NCI-H69 (cell line): Measurements from ENCODE around the gene TBCK.
"Not testable (repeated sequence)": the region's sequence is repeated elsewhere in the genome, so short reads cannot be mapped to it uniquely, and the experiment has no call there.

Experiments used
- DNase-seq: peaks from one replicate; lab custom pipeline; 2025; lab: John Stamatoyannopoulos, UW

TBCK gene

DNA sequence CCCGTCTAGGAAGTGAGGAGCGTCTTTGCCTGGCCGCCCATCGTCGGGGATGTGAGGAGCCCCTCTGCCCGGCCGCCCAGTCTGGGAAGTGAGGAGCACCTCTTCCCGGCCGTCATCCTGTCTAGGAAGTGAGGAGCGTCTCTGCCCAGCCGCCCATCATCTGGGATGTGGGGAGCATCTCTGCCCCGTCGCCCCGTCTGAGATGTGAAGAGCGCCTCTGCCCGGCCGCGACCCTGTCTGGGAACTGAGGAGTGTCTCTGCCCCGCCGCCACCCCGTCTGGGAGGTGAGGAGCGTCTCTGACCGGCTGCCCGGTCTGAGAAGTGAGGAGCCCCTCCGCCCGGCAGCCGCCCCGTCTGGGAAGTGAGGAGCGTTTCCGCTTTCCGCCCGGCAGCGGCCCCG, 5.2 kb upstream of the TBCK start:
- not testable (repeated sequence) for DNase-seq

DNA sequence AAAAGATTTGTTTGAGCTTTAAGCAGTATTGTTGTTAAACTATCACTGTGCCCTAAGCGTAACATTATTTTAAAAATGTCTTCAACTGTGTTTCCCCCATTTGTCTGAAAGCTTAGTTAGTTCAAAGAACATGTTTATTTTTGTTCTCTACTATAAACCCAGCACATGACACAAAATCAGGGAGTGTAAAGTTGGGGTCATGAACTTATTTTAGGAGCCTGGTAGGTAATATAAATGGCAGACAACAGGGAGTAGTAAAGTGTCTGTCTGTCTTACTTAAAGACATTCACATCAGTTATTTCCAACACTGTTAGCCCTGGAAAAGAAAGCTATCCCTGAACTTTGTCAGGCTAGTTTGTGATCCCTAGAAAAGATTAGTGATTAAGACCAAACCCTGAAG, 4.2 kb upstream of the TBCK start:
- no peak for DNase-seq

DNA sequence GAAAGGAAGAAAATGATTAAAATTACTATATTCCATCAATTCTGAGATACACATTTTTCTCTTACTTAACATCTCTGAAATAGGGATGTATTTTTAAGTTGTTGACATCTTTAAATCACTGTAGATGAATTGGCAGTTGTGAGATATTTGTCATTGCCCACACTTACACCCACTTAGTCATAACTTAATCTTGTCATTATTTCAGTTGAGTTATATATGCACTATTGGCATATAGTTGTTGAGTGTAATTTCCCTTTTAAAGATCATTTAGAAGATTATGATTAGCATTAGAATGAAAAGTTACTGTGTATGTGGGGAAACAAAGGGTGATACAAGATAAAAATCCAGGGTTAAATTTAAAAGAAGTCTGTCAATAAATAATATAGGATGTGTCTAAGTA, 2.5 kb upstream of the TBCK start:
- DNase-seq: no peak

DNA sequence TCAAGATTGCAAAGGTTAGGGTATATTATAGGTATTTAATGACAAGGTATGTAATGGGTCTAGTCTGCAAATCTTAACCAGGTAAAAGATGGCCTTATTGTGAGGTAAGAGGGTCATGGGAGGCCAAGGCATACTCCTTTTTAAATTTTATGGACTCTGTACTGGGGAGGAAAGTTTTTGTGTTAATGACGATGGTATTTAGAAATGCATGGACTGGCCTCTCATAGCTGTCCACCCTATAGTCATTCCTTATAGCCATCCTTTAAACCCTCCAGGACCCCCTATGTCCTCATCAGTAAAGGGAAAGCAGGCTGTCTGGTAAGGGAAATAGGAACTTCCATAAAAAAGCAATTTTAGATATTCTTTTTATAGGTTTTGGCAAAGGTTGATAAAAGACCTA, 1.8 kb upstream of the TBCK start:
- no peak for DNase-seq

DNA sequence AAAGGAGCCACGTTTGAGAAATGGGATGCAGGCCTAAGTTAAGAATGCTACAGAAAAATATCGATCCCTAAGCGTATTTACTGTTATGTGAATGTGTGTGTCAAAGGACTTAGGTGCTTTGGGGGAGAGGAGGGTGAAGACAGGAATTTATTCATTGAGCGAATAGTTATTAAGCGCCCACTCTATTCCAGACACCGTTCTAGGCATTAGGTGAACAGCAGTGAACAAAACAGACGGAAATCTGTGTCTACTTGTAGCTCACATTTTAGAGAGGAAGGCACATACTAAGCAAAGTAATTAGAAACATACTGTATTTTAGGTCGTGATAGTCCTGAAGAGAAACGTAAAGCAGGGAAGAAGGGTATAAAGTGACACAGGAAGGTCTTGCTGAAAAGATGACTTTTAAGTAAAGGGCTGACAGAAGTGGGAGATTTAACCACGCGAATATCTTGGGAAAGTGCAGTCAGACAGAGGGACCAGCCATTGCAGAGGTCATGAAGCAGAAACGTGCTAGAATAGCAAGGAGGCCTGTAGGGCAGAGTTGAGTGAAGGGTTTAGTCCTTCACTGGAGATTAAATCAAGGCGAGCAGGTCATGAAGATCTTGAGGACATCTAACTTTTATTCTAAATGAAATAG, 882 bp upstream of the TBCK start:
- peak; percentile 34 for DNase-seq

- peak; percentile 66 for DNase-seq
Observed at GRCh38 chr4:106315476-106315967, 487 bp downstream of the TBCK start.

GRCh38 chr4:106314960-106315359, 1.0 kb downstream of the TBCK start:
- DNase-seq: peak; percentile 10

DNA sequence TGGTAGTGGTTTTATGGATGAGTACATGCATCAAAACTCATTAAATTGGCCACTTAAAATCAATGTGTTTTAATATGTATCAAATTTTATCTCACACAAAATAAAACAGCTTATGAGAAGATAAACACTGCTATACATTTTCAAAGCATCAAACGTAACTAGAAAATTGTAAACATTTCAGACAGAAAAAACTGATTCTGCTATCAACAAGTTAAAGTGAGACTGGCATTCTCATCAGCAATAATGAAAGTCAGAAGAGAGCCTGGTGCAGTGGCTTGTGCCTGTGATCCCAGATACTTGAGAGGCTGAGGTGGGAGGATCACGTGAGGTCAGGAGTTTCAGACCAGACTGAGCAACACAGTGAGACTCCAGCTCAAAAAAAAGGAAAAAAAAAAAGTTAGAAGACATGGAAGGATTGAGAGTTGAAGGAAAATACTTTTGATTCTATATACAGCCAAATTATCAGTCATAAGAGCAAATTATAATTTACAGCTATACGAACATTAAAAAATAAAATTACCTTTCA, 2.9 kb downstream of the TBCK start:
- no peak for DNase-seq

DNA sequence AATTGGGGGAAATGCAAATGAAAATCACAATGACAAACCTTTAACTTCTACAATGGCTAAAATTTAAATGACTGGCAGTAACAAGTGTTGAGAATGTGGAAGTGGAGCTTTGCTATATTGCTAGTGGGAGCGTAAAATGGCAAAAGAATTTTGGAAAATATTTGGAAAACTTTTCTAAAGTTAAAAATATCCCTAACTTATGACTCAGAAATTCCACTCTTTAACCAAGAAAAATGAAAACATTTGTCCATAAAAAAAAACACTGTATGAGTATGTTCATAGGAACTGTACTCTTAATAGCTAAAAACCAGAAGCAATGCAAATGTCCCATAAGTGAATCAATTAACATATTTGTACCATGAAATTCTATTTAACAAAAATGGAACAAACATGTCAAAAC, 3.6 kb downstream of the TBCK start:
- DNase-seq: no peak

- DNase-seq: no peak
Observed at GRCh38 chr4:106306561-106306960, 9.4 kb downstream of the TBCK start.

- DNase-seq: no peak
Observed at GRCh38 chr4:106305435-106306055, 10.5 kb downstream of the TBCK start.

DNA sequence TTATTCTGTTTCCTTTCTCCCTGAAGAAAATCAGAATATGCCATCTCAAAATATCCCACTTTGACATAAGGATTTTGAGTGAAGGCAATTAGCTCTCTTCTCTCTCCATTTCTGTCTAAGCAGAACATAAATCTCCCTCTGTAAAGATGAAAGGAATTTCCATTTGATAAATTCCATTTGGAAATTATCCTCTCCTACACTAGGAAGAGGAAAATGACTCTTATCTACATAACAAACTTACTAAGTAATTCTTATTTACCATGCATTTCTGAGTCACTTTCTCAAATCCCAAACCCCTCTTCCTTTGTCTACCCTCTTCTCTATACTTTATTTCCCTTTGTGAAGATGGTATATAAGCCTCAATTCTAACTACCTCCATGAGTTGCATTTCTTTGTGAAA, 11.4 kb downstream of the TBCK start:
- DNase-seq: no peak

DNA sequence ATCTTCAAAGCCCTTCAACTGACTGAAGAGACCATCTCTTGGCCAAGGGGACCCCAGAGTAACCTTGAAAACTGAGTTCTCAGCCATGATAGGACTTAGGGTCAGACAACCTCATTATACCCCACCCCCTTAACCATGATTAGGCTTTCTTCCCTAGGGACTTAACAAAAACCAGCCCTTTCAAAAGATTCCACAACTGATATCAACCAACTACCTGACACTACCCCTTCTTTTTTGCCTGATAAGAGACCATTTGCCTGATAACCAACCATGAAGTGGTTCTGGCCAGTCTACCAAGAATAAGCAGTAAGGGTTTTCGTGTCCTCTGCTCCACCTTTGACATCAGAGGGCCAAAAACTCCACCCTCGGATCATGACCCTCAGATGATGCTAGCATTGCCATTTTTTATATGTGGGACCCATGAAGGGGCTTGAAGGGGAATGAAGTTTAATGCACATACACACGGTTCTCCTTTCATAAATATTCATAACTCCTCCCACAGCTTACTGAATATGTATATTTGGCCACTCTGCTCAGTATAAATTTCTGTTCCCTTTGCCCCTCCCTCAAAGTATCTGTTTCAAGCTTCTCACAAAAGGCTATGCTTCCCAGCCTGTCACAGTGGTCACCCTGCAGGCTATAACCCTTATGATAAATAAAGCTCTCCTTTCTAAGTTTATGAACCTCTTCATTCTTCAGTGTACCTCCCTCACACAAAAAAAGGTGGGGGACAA, 12.3 kb downstream of the TBCK start:
- DNase-seq: no peak

- DNase-seq: no peak
Observed at GRCh38 chr4:106302062-106302438, 14.0 kb downstream of the TBCK start.

DNA sequence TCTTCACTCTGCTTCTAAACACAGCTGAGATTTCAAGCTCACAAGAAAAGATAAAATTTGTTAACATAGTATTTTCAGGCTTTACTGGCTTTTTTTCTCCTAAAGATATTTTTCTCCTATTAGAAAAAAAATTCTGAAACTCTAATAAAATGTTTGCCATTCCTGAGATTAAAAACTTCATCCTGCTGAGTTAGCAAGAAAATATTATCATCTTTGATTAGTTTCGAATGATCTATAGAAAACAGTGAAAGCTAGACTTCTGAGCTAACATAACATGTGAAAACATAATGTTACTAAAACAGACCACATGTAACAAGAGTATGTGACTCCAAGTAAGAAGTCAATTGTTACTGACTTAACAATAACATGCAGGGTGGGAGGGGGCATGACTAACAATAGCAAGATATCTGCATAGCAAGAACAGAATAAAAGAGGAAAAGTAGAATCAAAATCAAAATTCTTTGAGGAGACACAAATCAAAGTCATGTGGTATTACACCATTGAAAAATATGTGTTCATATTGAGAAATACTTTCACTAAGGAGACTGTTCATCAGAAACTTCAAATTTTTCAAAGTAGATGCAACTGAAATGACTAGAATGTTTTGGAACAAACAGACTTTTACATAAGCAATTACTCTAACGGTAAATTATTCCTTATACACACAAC, 14.5 kb downstream of the TBCK start:
- no peak for DNase-seq

DNA sequence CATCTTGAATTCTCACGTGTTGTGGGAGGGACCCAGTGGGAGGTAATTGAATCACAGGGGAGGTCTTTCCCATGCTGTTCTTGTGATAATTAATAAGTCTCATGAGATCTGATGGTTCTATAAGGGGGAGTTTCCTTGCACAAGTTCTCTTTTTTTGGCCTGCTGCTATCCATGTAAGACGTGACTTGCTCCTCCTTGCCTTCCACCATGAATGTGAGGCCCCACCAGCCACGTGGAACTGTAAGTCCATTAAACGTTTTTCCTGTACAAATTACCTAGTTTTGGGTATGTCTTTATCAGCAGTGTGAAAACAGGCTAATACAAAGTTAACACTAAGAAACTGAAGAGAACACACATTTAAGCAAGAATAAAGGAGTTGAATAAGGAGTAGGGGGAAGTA, 16.0 kb downstream of the TBCK start:
- DNase-seq: no peak

- no peak for DNase-seq
Observed at GRCh38 chr4:106297245-106298035, 18.6 kb downstream of the TBCK start.

DNA sequence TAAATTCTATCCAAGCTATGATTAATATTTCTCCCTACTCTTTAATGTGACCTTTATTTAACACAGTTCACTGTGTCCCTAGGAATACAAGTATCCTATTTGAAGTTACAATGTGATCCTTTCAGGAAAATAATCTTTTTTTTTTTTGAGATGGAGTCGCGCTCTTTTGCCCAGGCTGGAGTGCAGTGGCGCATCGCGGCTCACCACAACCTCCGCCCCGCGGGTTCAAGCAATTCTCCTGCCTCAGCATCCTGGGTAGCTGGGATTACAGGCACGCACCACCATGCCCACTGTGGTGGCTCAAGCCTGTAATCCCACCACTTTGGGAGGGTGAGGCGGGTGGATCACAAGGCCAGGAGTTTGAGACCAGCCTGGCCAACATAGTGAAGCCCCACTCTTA, 21.9 kb downstream of the TBCK start:
- DNase-seq: no peak

DNA sequence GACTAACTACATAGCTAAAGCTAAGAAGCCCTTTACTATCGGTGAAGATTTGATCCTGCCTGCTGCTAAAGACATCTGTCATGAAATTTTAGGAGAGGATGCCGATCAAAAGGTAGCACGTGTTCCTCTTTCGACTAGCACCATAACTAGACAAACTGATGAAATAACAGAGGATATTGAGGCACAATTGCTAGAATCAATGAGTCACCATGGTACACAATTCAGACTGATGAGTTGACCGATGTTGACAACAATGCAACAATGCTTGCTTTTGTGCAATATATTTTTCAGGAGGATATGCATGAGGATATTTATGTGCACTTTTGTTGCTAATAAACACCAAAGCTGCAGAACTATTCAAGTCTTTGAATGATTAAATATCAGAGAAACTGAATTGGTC, 24.3 kb downstream of the TBCK start:
- no peak for DNase-seq

DNA sequence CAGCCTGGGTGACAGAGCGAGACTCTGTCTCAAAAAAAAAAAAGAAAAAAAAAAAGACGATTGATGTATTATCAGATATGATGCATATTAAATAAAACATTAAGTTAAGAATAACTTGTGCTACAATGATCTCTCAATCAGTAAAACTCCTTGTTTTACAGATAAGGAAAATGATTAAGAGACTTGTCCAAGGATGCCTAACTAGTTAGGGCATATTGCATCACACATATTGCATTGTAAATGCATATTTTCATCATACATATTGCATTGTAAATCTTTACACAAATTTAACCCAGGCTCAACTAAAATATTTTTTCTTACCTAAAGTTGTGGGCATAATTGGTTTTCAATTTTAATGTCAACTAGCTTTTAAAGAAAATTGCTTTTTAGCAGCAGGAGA, 26.3 kb downstream of the TBCK start:
- DNase-seq: no peak

GRCh38 chr4:106287353-106287969, 28.5 kb downstream of the TBCK start:
- DNase-seq: peak; percentile 13
